Tibial artery (tissue), 4 donors: Measurements from ENCODE around the gene DOCK10.

Experiments used
- DNase-seq, 2 donors: peaks; one replicate each; pipeline ENCODE4 v3.0.0-alpha.2; 2019
- H3K27ac ChIP-seq, 2 donors: fragments of 200-600 bp; sonication (generic) in 1 of 2; 1 replicate in 1 of 2; 2 replicates in 1 of 2; pipeline ENCODE4 v1.5.1; 2018 to 2019; ENCODE audit warnings: mild to moderate bottlenecking in 1 of 2
- H3K27me3 ChIP-seq, 2 donors: fragments of 200-600 bp; sonication (generic) in 1 of 2; one replicate each; pipeline versions ENCODE4 v1.5.1 to v1.6.0; 2016 to 2019
- H3K36me3 ChIP-seq, 3 donors: fragments of 200-600 bp; sonication (generic) in 2 of 3; one replicate each; pipeline ENCODE4 v1.5.1; 2016 to 2019; ENCODE audit warnings: mild to moderate bottlenecking in 2 of 3
- H3K4me1 ChIP-seq, 4 donors: fragments of 200-600 bp; sonication (generic) in 2 of 4; 1 replicate in 3 of 4; 2 replicates in 1 of 4; pipeline ENCODE4 v1.5.1; 2016 to 2019
- H3K4me3 ChIP-seq, 2 donors: fragments of 200-600 bp; sonication (generic) in 1 of 2; 1 replicate in 1 of 2; 2 replicates in 1 of 2; pipeline ENCODE4 v1.5.1; 2018 to 2019; ENCODE audit warnings: mild to moderate bottlenecking in 2 of 2
- H3K9me3 ChIP-seq, 3 donors: fragments of 200-600 bp; sonication (generic) in 1 of 3; one replicate each; pipeline ENCODE4 v1.5.1; 2016 to 2019
- intact Hi-C: fragments of 100-400 bp; cut with DNase I; formaldehyde crosslinking; loops from one replicate; pipeline ENCODE4 v1.15.0; 2023; ENCODE audit warnings: low total_unique reads
- TF ChIP-seq, protein P1 (sequence below), 2 experiments: fragments of 200-600 bp in 1 of 2; fragments of 450-650 bp in 1 of 2; IDR thresholded peaks; one replicate each; pipeline ENCODE4 v1.5.1; 2017 to 2019; ENCODE audit warnings: antibody characterized with exemption in 2 of 2, mild to moderate bottlenecking in 1 of 2, moderate library complexity in 1 of 2

The DOCK10 gene

DNA sequence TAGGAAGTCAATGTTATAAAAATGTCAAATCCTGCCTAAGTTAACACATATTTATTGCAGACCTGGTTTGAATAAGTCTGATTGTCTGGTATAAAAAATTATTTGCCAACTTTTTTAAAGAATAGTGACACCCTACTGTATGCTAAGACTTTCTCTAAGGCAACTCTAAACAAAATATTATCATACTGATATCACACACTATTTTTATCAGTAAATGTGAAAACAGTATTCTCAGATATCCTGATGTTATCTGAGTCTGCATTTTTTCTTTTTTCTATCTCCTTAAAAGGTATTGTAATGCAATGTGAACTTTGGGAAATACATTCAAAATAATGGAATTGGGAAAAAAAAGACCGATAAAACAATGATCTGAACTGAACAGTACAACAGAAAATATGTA is 127.1 kb downstream of the DOCK10 start:
- Histone ChIP-seq H3K27ac (peak overlapping the region; percentile 63), H3K9me3 (no peaks in the 10 kb centered on the region), H3K27me3 (no peaks in the 10 kb centered on the region), H3K4me3 (no peak overlapping the region), H3K4me1 (peaks cover 3 to 49% (median 15%) of the 10 kb centered on the region in 4 donors), H3K36me3 (no peaks in the 10 kb centered on the region)
- DNase-seq = no peak
- TF ChIP-seq, protein P1, sequence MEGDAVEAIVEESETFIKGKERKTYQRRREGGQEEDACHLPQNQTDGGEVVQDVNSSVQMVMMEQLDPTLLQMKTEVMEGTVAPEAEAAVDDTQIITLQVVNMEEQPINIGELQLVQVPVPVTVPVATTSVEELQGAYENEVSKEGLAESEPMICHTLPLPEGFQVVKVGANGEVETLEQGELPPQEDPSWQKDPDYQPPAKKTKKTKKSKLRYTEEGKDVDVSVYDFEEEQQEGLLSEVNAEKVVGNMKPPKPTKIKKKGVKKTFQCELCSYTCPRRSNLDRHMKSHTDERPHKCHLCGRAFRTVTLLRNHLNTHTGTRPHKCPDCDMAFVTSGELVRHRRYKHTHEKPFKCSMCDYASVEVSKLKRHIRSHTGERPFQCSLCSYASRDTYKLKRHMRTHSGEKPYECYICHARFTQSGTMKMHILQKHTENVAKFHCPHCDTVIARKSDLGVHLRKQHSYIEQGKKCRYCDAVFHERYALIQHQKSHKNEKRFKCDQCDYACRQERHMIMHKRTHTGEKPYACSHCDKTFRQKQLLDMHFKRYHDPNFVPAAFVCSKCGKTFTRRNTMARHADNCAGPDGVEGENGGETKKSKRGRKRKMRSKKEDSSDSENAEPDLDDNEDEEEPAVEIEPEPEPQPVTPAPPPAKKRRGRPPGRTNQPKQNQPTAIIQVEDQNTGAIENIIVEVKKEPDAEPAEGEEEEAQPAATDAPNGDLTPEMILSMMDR (IDR thresholded peaks at IDR 0.05) = no peak
- intact Hi-C loops = no loop called here

DNA sequence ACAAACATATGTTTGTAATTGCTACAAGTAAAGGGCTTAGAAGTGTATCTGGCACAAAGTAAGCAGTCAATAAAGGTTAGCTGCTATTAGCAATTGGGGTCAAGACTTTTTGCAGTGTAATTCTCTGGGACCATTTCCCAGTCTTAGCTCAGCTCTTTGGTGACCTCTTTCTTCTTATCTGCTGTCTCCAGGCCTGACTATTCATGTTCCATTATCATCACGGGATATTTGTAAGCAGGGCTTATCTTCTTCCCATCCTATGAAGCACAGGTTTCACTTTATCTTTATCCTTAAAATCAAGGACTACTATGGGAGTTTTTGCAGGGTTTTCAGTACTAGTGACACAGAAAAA is 131.7 kb downstream of the DOCK10 start:
- DNase-seq = no peak
- TF ChIP-seq, protein P1 (IDR thresholded peaks at IDR 0.05) = no peak
- Histone ChIP-seq H3K27ac (peak overlapping the region; percentile 76 to 87), H3K9me3 (no peaks in the 10 kb centered on the region), H3K36me3 (no peaks in the 10 kb centered on the region), H3K4me3 (peak overlapping the region in 1 of 2 donors; percentile 18), H3K4me1 (peaks cover 14 to 60% (median 23%) of the 10 kb centered on the region in 4 donors), H3K27me3 (no peaks in the 10 kb centered on the region)
- intact Hi-C loops = no loop called here

DNA sequence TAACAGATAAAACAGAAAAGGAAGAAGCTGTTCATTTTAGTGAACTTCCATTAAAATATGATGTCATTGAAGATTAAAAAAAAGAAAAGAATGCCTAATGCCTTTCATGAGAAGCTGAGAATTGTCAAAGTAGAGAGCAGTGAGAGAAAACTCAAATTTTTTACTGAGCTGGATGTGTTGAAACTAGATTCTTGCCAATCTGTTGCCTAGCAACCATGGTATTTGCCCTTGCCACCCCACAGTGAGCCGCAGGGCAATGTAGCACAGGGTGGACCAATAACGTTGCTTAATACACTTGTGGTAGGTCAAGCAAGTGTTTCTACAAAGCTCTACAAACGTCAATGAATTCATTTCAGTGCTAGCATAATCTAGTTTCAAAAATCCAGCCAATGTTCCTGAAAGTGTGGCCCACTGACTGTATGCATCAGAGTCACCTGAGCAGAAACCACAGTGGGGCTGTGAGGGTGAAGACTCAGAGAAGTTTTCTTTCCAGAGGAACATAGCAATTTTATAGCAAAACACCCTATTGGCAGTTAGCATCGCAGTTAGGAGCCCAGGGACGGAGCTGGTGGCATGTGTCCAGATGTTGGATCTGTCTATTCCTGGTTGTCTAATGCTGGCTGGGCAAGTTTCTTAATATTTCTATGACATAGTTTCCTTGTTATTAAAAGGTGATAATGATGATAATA is 132.2 kb downstream of the DOCK10 start:
- TF ChIP-seq, protein P1 (IDR thresholded peaks at IDR 0.05) = peak in 1 of 2 experiments; percentile 13
- peaks cover 14 to 56% (median 23%) of the 10 kb centered on the region in 4 donors for H3K4me1 ChIP-seq
- peak overlapping the region in 1 of 2 donors; percentile 18 for H3K4me3 ChIP-seq
- intact Hi-C loops = no loop called here
- H3K27ac ChIP-seq = peak overlapping the region; percentile 76 to 87
- no peaks in the 10 kb centered on the region for H3K9me3 ChIP-seq
- H3K27me3 ChIP-seq = no peaks in the 10 kb centered on the region
- DNase-seq = peak; percentile 73 to 91
- no peaks in the 10 kb centered on the region for H3K36me3 ChIP-seq

DNA sequence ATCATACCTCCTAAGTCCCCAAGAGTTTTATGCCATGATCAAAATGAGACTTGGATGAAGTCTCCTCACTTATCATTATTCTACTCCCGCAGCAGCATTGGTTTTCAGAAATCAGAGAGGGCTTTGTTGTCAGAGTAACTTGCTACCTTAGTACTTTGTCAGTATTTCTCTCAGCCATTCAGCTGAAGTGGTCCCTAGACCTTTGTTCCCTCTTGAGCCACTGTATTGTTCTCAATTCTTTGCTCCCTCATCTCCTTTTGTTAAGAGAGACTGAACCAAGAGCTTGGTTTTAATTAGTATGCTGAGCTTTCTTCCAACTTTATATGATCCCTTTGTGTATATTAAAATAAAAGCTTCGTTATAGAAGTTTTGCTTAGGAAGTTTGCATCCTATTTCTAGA is 133.4 kb downstream of the DOCK10 start:
- TF ChIP-seq, protein P1 (IDR thresholded peaks at IDR 0.05) = no peak
- Histone ChIP-seq H3K4me3 (no peak overlapping the region), H3K27me3 (no peaks in the 10 kb centered on the region), H3K9me3 (no peaks in the 10 kb centered on the region), H3K4me1 (peaks cover 14 to 45% (median 23%) of the 10 kb centered on the region in 4 donors), H3K27ac (peak overlapping the region; percentile 76 to 87), H3K36me3 (no peaks in the 10 kb centered on the region)
- DNase-seq = no peak
- intact Hi-C loops = no loop called here

DNA sequence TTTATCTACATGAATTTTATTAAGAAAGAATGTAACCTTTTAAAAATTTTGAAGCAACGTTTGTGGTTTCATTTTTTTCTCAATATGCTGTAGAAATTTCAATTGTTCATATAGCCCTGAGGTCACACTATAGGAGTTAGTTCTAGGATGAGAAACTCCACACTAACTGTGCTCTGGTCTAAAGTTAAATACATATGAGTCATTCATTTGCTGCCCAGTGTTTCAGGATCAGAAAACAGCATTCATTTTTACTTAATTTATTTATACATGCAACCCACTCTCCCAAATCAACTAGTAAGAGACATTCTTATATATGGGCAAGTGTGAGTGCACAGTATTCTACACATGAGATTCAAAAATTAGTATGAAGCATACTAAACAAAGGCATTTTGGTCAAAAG is 137.9 kb downstream of the DOCK10 start:
- intact Hi-C loops = no loop called here
- Histone ChIP-seq H3K4me3 (no peak overlapping the region), H3K36me3 (no peaks in the 10 kb centered on the region), H3K27me3 (no peaks in the 10 kb centered on the region), H3K4me1 (peaks cover 6 to 32% (median 10%) of the 10 kb centered on the region in 4 donors), H3K27ac (peak overlapping the region in 1 of 2 donors; percentile 4), H3K9me3 (no peaks in the 10 kb centered on the region)
- TF ChIP-seq, protein P1 (IDR thresholded peaks at IDR 0.05) = no peak
- no peak for DNase-seq
